Measurements from ENCODE around the gene CAP2.
"Not testable (repeated sequence)": the region's sequence is repeated elsewhere in the genome, so short reads cannot be mapped to it uniquely, and the experiment has no call there.

The CAP2 gene

DNA sequence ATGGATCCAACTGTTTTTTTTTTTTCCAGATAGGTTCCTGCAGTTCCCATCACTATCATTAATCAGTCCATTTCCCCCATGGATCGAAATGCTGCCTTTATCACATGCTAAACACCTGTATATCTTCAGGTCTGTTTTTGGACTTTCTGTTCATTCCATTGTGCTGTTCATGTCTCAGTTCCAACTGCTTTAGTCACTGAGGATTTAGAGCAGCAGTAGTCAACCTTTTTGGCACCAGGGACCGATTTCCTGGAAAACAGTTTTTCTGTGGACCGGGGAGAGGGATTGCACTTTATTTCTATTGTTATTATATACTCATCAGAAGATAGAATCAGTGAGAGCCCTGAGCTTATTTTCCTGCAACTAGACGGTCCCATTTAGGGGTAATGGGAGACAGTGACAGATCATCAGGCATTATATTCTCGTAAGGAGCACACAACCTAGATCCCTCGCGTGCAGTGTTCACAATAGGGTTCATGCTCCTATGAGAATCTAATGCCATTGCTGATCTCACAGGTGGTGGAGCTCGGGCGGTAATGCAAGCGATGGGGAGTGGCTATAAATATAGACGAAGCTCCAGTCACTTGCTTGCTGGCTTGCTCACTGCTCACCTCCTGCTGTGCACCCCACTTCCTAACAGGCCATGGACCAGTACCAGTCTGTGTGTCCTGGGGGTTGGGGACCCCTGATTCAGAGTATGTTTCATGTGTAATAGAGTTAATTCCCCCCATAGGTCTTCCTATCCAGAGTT lies 46.0 kb downstream of the CAP2 start:
- DNase-seq (ENCODE audit: low read depth in 2 of 2): no peak

DNA sequence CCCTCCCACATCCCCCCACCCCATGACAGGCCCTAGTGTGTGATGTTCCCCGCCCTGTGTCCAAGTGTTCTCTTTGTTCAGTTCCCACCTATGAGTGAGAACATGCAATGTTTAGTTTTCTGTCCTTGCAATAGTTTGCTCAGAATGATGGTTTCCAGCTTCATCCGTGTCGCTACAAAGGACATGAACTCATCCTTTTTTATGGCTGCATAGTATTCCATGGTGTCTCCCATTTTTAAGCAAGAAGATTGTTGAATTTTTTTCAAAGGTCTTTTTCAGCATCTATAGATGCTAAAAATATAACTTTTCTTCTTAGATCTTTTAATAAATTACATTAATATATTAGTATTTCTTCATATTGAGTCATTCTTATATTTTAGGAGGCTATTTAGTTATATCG lies 47.4 kb downstream of the CAP2 start:
- not testable (repeated sequence) for DNase-seq (ENCODE audit: low read depth in 2 of 2)

- no peak for DNase-seq (ENCODE audit: low read depth in 2 of 2)
Observed at GRCh38 chr6:17442196-17442595, 48.8 kb downstream of the CAP2 start.

DNA sequence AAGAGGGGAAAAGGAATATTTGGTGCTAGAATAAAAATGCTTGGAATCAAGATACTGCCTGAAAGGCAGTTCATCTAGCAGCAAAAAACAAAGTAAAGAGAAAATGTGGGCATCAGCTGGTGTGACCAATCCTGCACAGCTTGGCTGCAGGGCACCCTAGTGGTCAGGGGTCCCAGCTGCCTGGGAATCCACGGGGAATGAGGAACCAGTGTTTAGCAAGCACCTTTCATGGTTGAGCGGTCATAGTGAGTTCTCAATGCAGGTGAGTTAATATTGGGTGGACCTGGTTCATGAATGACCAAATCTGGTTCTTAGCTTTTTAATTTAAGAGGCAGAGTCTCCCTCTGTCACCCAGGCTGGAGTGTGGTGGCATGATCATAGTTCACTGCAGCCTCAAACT lies 53.3 kb downstream of the CAP2 start:
- no peak for DNase-seq (ENCODE audit: low read depth in 2 of 2)

DNA sequence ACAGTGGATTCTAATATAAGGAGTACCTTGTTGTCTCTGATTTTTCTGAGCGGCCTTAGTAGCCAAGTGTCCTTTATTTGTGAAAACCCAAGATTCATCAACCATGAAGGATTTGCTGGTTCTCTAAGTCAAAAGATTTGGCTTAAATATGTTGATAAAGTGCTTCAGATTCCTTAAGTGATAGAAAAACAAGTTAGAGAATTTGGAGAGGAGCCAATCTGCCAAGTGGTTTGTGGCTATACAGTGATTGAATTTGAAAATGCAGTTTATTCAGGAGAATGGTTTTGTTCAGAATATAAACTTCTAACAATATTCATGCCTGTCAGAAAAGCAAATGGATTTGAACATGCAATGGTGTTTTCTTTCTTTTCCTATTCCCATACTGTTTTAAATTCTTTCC lies 54.8 kb downstream of the CAP2 start:
- DNase-seq (ENCODE audit: low read depth in 2 of 2): peak in 1 of 2 experiments; percentile 25

DNA sequence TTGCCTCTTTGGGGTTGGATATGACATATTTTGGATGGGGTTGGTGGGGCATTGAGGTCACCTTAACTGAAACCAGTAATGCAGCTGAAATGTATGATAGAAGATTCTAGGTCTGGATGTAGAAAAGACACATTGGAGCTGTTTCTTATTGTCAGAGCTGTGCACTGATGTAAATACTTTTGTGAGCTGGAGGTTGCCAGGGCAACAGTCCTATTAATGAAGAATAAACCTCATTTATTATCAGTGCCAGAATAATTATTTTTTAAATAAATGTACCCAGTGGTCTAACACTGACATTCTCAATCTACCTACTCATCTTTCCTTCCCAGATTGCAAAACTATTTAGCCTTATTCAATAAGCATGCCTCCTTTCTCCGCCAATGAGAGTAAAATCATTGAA lies 57.0 kb downstream of the CAP2 start:
- DNase-seq (ENCODE audit: low read depth in 2 of 2): no peak

DNA sequence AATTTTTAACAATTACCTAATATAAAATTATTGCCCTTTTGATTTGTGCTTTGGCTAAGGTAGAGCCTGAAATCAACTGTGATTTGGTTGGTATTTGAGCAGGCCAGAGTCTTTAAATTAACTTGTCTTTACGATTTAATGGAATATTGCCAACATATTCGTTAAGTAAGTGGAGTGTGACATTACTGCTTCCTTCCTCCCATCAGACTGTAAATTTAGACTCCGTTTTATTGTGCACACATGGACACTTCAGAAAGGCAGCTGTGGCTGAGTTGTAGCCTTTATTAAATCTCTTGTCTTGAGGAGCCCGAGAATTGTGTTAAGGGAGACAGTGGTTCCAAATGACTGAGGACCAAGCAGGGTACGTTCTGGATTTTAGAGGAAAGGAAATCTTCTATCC lies 57.4 kb downstream of the CAP2 start:
- peak; percentile 24 to 31 for DNase-seq (ENCODE audit: low read depth in 2 of 2)

DNA sequence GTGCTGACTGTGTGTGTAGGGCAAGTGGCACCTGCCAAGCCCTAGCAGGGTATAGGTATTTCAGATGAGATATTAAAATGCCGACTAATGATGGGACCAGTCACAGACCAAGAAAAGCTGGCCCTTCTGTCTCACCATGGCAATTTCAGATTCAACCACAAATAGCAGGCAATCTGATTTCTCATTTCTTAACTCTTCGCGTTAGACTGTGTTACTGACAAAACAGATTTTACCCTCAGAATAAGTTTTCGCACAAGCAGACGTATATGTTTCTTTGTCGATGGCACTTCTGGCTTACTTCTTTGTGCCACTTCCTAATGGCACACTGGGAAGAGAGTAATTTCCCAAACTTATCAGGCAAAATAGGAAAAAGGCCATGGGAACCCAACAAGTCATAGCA lies 58.7 kb downstream of the CAP2 start:
- DNase-seq (ENCODE audit: low read depth in 2 of 2): no peak

- peak; percentile 57 to 62 for DNase-seq (ENCODE audit: low read depth in 2 of 2)
Observed at GRCh38 chr6:17454316-17455005, 61.1 kb downstream of the CAP2 start.

DNA sequence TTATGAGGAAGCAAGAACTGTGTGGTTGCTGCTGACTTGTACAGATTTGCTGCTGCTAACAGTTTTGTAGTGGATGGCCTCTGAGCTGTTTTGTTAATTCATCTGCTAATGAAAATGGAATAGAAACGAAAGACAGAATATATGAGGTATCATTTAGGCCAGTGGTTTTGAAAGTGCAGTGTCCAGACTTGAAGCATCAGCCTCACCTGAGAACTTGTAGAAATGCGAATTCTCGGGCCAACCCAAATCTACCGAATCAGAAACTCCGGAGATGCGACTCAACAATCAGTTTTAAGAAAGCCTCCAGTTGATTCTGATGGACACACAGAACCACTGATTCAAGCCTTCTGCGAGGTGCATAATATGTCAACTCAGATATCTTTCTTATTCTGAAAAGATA lies 62.5 kb downstream of the CAP2 start:
- DNase-seq (ENCODE audit: low read depth in 2 of 2): no peak

DNA sequence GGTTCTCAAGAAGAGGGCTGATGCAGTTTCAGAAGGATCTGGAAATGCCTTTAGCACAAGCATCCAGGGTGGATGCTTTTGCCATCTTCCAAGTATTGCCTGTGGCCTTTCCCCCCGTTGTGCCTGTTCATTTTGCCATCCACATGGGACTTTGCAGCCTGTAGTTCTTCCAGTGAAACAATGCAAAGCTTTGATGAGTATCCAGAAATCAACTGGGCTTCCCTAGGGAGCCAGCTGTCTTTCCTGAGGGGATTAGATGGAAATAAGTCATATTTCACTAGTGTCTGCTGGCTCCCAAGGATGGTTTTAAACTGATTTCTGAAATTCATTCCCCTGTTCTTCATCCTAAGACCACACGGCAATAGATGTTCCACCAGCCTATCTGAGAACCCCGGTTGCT lies 63.3 kb downstream of the CAP2 start:
- DNase-seq (ENCODE audit: low read depth in 2 of 2): no peak

- no peak for DNase-seq (ENCODE audit: low read depth in 2 of 2)
Observed at GRCh38 chr6:17457405-17457804, 64.0 kb downstream of the CAP2 start.

DNA sequence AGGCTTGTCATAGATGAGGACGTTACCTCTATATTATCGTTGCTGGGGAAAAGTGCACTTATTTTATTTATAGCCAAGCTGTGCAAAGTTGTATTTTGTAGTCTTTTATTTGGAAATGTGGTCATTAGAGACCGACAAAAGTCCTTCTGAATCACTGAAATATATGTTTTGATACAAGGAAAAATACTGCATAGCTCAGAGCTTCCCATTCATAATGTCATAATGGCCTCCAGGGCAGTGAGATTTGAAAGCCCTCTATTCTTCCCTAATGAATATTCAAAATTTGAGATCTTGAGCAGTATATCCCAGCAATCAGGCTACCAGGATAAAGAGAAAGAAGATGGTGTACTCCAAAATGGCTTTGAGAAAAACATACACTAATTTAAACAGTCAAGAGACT lies 64.6 kb downstream of the CAP2 start:
- no peak for DNase-seq (ENCODE audit: low read depth in 2 of 2)

DNA sequence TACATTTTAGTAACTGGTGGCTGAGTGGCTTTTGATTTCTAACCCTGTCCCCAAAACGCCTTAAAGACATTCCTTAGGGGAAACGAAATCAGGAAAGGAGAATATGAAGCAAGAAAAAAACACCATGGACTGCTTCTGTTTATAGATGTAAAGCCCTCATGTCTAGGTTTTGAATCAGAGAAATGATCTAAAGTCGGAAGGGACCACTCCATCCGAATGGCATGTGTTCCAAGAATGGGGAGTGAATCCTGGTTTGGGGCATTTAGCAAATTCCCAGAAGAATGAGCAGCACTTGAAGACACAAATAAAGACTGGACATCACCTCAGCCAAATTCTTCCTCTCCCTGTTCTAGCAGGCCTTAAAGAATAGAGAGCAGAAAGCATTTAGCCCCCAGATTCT lies 65.6 kb downstream of the CAP2 start:
- DNase-seq (ENCODE audit: low read depth in 2 of 2): no peak

GRCh38 chr6:17460862-17461261 lies 67.5 kb downstream of the CAP2 start:
- no peak for DNase-seq (ENCODE audit: low read depth in 2 of 2)

DNA sequence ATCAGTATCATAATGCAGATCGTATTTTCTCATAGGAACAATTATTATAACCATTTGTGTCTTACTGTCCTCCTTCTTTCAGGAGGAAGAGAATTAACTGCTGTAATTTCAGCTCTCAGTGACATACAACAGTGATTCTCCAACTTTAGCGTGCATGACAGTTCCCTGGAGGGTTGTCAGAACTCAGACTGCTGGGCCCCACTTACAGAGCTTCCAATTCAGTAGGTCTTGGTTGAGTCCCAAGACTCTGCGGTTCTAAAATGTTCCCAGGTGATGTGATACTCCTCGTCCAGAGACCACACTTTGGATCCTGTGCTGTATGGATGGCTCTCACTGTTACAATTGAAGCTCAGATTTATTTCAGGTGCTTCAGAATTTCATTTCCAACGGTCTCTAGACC lies 72.8 kb downstream of the CAP2 start:
- DNase-seq (ENCODE audit: low read depth in 2 of 2): no peak

DNA sequence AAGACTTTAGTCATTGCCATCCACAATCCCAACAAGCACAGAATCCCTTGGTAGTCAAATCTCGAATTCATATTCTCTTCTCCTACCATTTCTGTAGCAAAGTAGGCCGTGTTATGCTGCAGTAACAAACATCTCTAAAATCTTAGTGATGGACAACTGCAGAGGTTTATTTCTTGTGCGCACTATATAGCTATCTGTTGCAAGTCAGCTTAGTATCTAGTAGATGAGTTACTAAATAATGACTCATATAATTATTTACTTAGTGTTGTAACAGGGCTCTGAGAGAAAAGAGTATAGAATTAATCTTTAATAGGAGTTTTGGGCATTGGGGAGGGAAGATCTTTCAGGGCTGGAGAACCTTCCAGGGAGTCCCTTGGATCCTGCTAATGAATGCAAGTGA lies 73.3 kb downstream of the CAP2 start:
- no peak for DNase-seq (ENCODE audit: low read depth in 2 of 2)

- DNase-seq (ENCODE audit: low read depth in 2 of 2): no peak
Observed at GRCh38 chr6:17469006-17469832, 75.8 kb downstream of the CAP2 start.

DNA sequence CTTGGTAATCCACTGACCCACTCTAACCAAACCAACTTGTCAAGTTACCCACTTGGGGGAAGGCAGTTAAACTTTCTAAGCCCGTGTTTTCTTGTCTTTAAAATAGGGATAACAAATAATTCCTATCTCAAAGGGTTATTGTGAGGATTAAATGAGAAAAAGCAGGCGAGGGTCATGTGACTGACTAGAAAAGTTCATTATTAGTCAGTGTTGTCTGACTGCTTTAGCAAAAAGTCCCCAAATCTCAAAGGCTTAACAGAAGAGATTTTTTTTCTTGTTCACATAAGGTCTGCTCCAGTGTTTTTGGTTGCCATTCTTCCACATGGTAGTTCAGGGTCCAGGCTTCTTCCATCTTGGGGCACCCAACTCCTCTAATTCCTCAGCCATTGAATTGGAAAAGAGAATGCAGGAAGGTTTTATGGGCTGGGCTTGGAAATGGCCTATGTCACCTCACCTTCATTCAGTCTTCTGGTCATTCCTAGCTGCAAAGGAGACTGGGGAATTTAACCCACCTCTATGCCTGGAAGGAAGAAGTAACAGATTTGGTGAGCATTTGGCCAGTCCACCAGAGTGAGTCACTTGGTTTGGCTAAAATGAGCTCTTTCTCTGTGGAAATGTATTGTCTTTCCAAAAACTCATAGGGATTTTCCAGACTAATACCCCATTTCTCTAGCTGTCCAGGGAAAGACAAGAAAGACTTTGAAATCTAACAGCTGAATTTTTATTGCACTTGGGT lies 77.0 kb downstream of the CAP2 start:
- DNase-seq (ENCODE audit: low read depth in 2 of 2): no peak

- peak; percentile 40 to 45 for DNase-seq (ENCODE audit: low read depth in 2 of 2)
Observed at GRCh38 chr6:17470938-17471327, 77.5 kb downstream of the CAP2 start.

- no peak for DNase-seq (ENCODE audit: low read depth in 2 of 2)
Observed at GRCh38 chr6:17472653-17473183, 79.3 kb downstream of the CAP2 start.

- peak in 1 of 2 experiments; percentile 13 for DNase-seq (ENCODE audit: low read depth in 2 of 2)
Observed at GRCh38 chr6:17473554-17473953, 80.2 kb downstream of the CAP2 start.

All from fibroblast of skin of left quadriceps (primary cell).